GM12801 (cell line): ENCODE results near the gene EDDM13.

Experiments
- CTCF ChIP-seq: IDR thresholded peaks from one replicate; pipeline ENCODE4 v1.5.1; 2011; ENCODE audit warnings: control low read depth; ENCODE audit not compliant: insufficient read length; ENCODE audit errors: extremely low read depth

Gene EDDM13

GRCh38 chr19:56310462-56310861 lies 37.9 kb downstream of the EDDM13 start:
- no peak for TF ChIP-seq CTCF

GRCh38 chr19:56312342-56312741 lies 39.8 kb downstream of the EDDM13 start:
- no peak for TF ChIP-seq CTCF

- no peak for TF ChIP-seq CTCF
These were observed 40.5 kb downstream of the EDDM13 start for GRCh38 chr19:56312787-56313657.

- TF ChIP-seq CTCF: no peak
These were observed 41.5 kb downstream of the EDDM13 start for GRCh38 chr19:56314018-56314380.

- TF ChIP-seq CTCF: no peak
These were observed 42.0 kb downstream of the EDDM13 start, which contains the start of gene ZSCAN5A for GRCh38 chr19:56314381-56315076. TSS of gene ZSCAN5A (minus strand) at chr19:56314839. CDS start at chr19:56225046, 89,793 bp downstream.

- TF ChIP-seq CTCF: no peak
These were observed 42.7 kb downstream of the EDDM13 start for GRCh38 chr19:56315077-56315828.

- no peak for TF ChIP-seq CTCF
These were observed 44.2 kb downstream of the EDDM13 start for GRCh38 chr19:56316728-56317127.
